Stimulated activated naive B cell treated with anti-CD40 and anti-IgM and Interleukin-4, amounts not matched to agents 10 μg/mL and 1 μg/mL and 100 μg/mL, for 72 hours (primary cell): ENCODE results near the gene BOLL.
"Not testable (repeated sequence)": the region's sequence is repeated elsewhere in the genome, so short reads cannot be mapped to it uniquely, and the experiment has no call there.

Experiments
- ATAC-seq, 2 donors: fragments of 150-1000 bp; cut with Tn5 transposase; replicated peaks; 2 replicates each; pipeline ENCODE4 v1.10.0; 2021; ENCODE audit warnings: moderate library complexity in 1 of 2
- DNase-seq: peaks from one replicate; pipeline ENCODE4 v3.0.0; 2021
- H3K27ac Mint-ChIP-seq: one replicate; pipeline ENCODE4 v1.8.0; 2022; ENCODE audit warnings: mild to moderate bottlenecking, mixed read lengths
- H3K27me3 Mint-ChIP-seq, 2 donors: one replicate each; pipeline ENCODE4 v1.8.0; 2022; ENCODE audit warnings: mixed read lengths in 2 of 2
- H3K36me3 Mint-ChIP-seq, 2 donors: one replicate each; pipeline ENCODE4 v1.8.0; 2022; ENCODE audit warnings: mixed read lengths in 2 of 2, mild to moderate bottlenecking in 1 of 2
- H3K4me1 Mint-ChIP-seq, 2 donors: one replicate each; pipeline ENCODE4 v1.8.0; 2022; ENCODE audit warnings: mixed read lengths in 2 of 2, mild to moderate bottlenecking in 1 of 2
- H3K4me3 Mint-ChIP-seq, 2 donors: one replicate each; pipeline ENCODE4 v1.8.0; 2022; ENCODE audit warnings: mild to moderate bottlenecking in 2 of 2, mixed read lengths in 2 of 2, moderate library complexity in 1 of 2
- H3K9me3 Mint-ChIP-seq, 2 donors: one replicate each; pipeline ENCODE4 v1.8.0; 2022; ENCODE audit warnings: mixed read lengths in 2 of 2, mild to moderate bottlenecking in 1 of 2

BOLL gene

GRCh38 chr2:197760293-197760657, 24.8 kb downstream of the BOLL start:
- no peak for ATAC-seq
- H3K36me3 Mint-ChIP-seq = peaks cover 0 to 2% of the 10 kb centered on the region in 2 donors
- no peaks in the 10 kb centered on the region for H3K4me1 Mint-ChIP-seq
- no peak overlapping the region for H3K4me3 Mint-ChIP-seq
- peaks cover 7 to 19% of the 10 kb centered on the region in 2 donors for H3K27me3 Mint-ChIP-seq
- H3K9me3 Mint-ChIP-seq = peaks cover 11 to 14% of the 10 kb centered on the region in 2 donors
- H3K27ac Mint-ChIP-seq = no peak overlapping the region
- no peak for DNase-seq

- no peak overlapping the region for H3K4me3 Mint-ChIP-seq
- no peak overlapping the region for H3K27ac Mint-ChIP-seq
- ATAC-seq = no peak
- H3K4me1 Mint-ChIP-seq = no peaks in the 10 kb centered on the region
- peaks cover 0 to 2% of the 10 kb centered on the region in 2 donors for H3K36me3 Mint-ChIP-seq
- H3K9me3 Mint-ChIP-seq = peaks cover 11 to 14% of the 10 kb centered on the region in 2 donors
- H3K27me3 Mint-ChIP-seq = peaks cover 8 to 23% of the 10 kb centered on the region in 2 donors
- DNase-seq = no peak
Measured at GRCh38 chr2:197759625-197760292, 25.4 kb downstream of the BOLL start.

- no peaks in the 10 kb centered on the region for H3K4me1 Mint-ChIP-seq
- no peak for ATAC-seq
- H3K9me3 Mint-ChIP-seq = peaks cover 11 to 14% of the 10 kb centered on the region in 2 donors
- no peak overlapping the region for H3K4me3 Mint-ChIP-seq
- H3K27me3 Mint-ChIP-seq = peaks cover 12 to 28% of the 10 kb centered on the region in 2 donors
- peaks cover 0 to 2% of the 10 kb centered on the region in 2 donors for H3K36me3 Mint-ChIP-seq
- no peak for DNase-seq
- H3K27ac Mint-ChIP-seq = no peak overlapping the region
Measured at GRCh38 chr2:197759013-197759412, 26.1 kb downstream of the BOLL start.

- ATAC-seq (no peak), DNase-seq (no peak)
- H3K27ac Mint-ChIP-seq = no peak overlapping the region
- H3K4me3 Mint-ChIP-seq = no peak overlapping the region
- no peaks in the 10 kb centered on the region for H3K4me1 Mint-ChIP-seq
- peaks cover 9 to 29% of the 10 kb centered on the region in 2 donors for H3K27me3 Mint-ChIP-seq
- H3K9me3 Mint-ChIP-seq = no peaks in the 10 kb centered on the region
- no peaks in the 10 kb centered on the region for H3K36me3 Mint-ChIP-seq
Measured at GRCh38 chr2:197740200-197740599, 44.9 kb downstream of the BOLL start.

- not testable (repeated sequence) for H3K36me3 Mint-ChIP-seq, H3K27me3 Mint-ChIP-seq, H3K4me1 Mint-ChIP-seq, ATAC-seq, DNase-seq, H3K4me3 Mint-ChIP-seq, H3K27ac Mint-ChIP-seq, H3K9me3 Mint-ChIP-seq
Measured at GRCh38 chr2:197728555-197729544, 56.3 kb downstream of the BOLL start.

GRCh38 chr2:197727011-197727410, 58.1 kb downstream of the BOLL start:
- Mint-ChIP-seq H3K9me3 (peaks cover 0 to 7% of the 10 kb centered on the region in 2 donors), H3K27me3 (peaks cover 6 to 8% of the 10 kb centered on the region in 2 donors), H3K4me3 (no peak overlapping the region), H3K36me3 (peaks cover 0 to 7% of the 10 kb centered on the region in 2 donors), H3K4me1 (no peaks in the 10 kb centered on the region), H3K27ac (no peak overlapping the region)
- ATAC-seq (no peak), DNase-seq (no peak)

- Mint-ChIP-seq H3K4me1 (peaks cover 3 to 6% of the 10 kb centered on the region in 2 donors), H3K4me3 (no peak overlapping the region), H3K27ac (no peak overlapping the region), H3K9me3 (no peaks in the 10 kb centered on the region), H3K36me3 (peaks cover 7 to 13% of the 10 kb centered on the region in 2 donors), H3K27me3 (no peaks in the 10 kb centered on the region)
- DNase-seq (no peak), ATAC-seq (no peak)
Measured at GRCh38 chr2:197717863-197718262, 67.3 kb downstream of the BOLL start.

- H3K36me3 Mint-ChIP-seq = peaks cover 26 to 39% of the 10 kb centered on the region in 2 donors
- peaks cover 23 to 39% of the 10 kb centered on the region in 2 donors for H3K4me1 Mint-ChIP-seq
- ATAC-seq (no peak), DNase-seq (no peak)
- H3K27me3 Mint-ChIP-seq = no peaks in the 10 kb centered on the region
- no peak overlapping the region for H3K4me3 Mint-ChIP-seq
- no peaks in the 10 kb centered on the region for H3K9me3 Mint-ChIP-seq
- no peak overlapping the region for H3K27ac Mint-ChIP-seq
Measured at GRCh38 chr2:197713271-197713670, 71.8 kb downstream of the BOLL start.

GRCh38 chr2:197711578-197711977, 73.5 kb downstream of the BOLL start:
- H3K4me1 Mint-ChIP-seq = peaks cover 30 to 50% of the 10 kb centered on the region in 2 donors
- H3K27ac Mint-ChIP-seq = no peak overlapping the region
- ATAC-seq = no peak
- H3K4me3 Mint-ChIP-seq = no peak overlapping the region
- H3K27me3 Mint-ChIP-seq = no peaks in the 10 kb centered on the region
- DNase-seq = no peak
- H3K9me3 Mint-ChIP-seq = no peaks in the 10 kb centered on the region
- H3K36me3 Mint-ChIP-seq = peaks cover 26 to 42% of the 10 kb centered on the region in 2 donors

- ATAC-seq = peak; percentile 62 to 69
- peaks cover 36 to 58% of the 10 kb centered on the region in 2 donors for H3K4me1 Mint-ChIP-seq
Measured at GRCh38 chr2:197710424-197711042, 74.6 kb downstream of the BOLL start.

GRCh38 chr2:197709140-197709539, 76.0 kb downstream of the BOLL start:
- Mint-ChIP-seq H3K4me1 (peaks cover 39 to 64% of the 10 kb centered on the region in 2 donors), H3K36me3 (peaks cover 19 to 37% of the 10 kb centered on the region in 2 donors)
- not testable (repeated sequence) for H3K27ac Mint-ChIP-seq, H3K27me3 Mint-ChIP-seq, DNase-seq, H3K9me3 Mint-ChIP-seq, ATAC-seq, H3K4me3 Mint-ChIP-seq

More at GRCh38 chr2:197710424-197711042, 74.6 kb downstream of the BOLL start:
- H3K4me3 Mint-ChIP-seq = no peak overlapping the region
- no peak for DNase-seq
- H3K27ac Mint-ChIP-seq = no peak overlapping the region
- no peaks in the 10 kb centered on the region for H3K9me3 Mint-ChIP-seq
- H3K27me3 Mint-ChIP-seq = no peaks in the 10 kb centered on the region
- peaks cover 24 to 40% of the 10 kb centered on the region in 2 donors for H3K36me3 Mint-ChIP-seq

- Mint-ChIP-seq H3K4me1 (peaks cover 39 to 62% of the 10 kb centered on the region in 2 donors), H3K27me3 (no peaks in the 10 kb centered on the region), H3K9me3 (no peaks in the 10 kb centered on the region), H3K36me3 (peaks cover 19 to 34% of the 10 kb centered on the region in 2 donors), H3K27ac (no peak overlapping the region), H3K4me3 (peak overlapping the region in 1 of 2 donors; percentile 25)
- ATAC-seq (no peak), DNase-seq (no peak)
Measured at GRCh38 chr2:197708331-197708730, 76.8 kb downstream of the BOLL start.

- Mint-ChIP-seq H3K36me3 (peaks cover 19 to 27% of the 10 kb centered on the region in 2 donors), H3K27me3 (no peaks in the 10 kb centered on the region), H3K27ac (no peak overlapping the region), H3K4me1 (peaks cover 36 to 57% of the 10 kb centered on the region in 2 donors), H3K4me3 (peak overlapping the region; percentile 92 to 94), H3K9me3 (no peaks in the 10 kb centered on the region)
- DNase-seq = no peak
- ATAC-seq = no peak
Measured at GRCh38 chr2:197707316-197708213, 77.6 kb downstream of the BOLL start.
